Upper lobe of left lung (tissue), 6 donors: ENCODE data around the gene PPP1R18. TPM values are rescaled to one million over a fixed set of nuclear protein-coding genes. Genes with fewer than 3 reads are reported as not detected.

Source experiments
- ATAC-seq, 2 donors: fragments of 200-7000 bp; cut with Tn5 transposase; one replicate each; pipeline ENCODE4 v1.9.1; 2022; ENCODE audit warnings: mild to moderate bottlenecking in 2 of 2, moderate library complexity in 2 of 2; ENCODE audit not compliant: low FRiP score in 2 of 2
- DNase-seq, 2 donors: peaks; one replicate each; pipeline ENCODE4 v3.0.0-alpha.2; 2019 to 2020
- H3K27ac ChIP-seq, 4 donors: fragments of 200-600 bp; sonication (generic); one replicate each; pipeline ENCODE4 v1.5.1; 2016 to 2019
- H3K27me3 ChIP-seq, 4 donors: fragments of 200-600 bp; sonication (generic); one replicate each; pipeline ENCODE4 v1.5.1; 2017 to 2019
- H3K36me3 ChIP-seq, 4 donors: fragments of 200-600 bp; sonication (generic); one replicate each; pipeline ENCODE4 v1.5.1; 2016 to 2019
- H3K4me1 ChIP-seq, 4 donors: fragments of 200-600 bp; sonication (generic); one replicate each; pipeline ENCODE4 v1.5.1; 2018 to 2019
- H3K4me3 ChIP-seq, 4 donors: fragments of 200-600 bp; sonication (generic); one replicate each; pipeline ENCODE4 v1.5.1; 2017 to 2019; ENCODE audit warnings: mild to moderate bottlenecking in 2 of 4, moderate library complexity in 1 of 4
- H3K9me3 ChIP-seq, 4 donors: fragments of 200-600 bp; sonication (generic); one replicate each; pipeline ENCODE4 v1.5.1; 2018 to 2019
- CTCF ChIP-seq, 6 experiments: fragments of 450-650 bp in 4 of 6; fragments of 200-600 bp in 2 of 6; sonication (generic) in 2 of 6; IDR thresholded peaks; one replicate each; pipeline ENCODE4 v1.5.1; 2016 to 2019; ENCODE audit warnings: antibody characterized with exemption in 6 of 6
- EP300 ChIP-seq, 4 donors: sonication (generic); formaldehyde crosslinking; IDR thresholded peaks; one replicate each; pipeline ENCODE4 v1.5.1; 2017; ENCODE audit warnings: antibody characterized with exemption in 4 of 4, control low read depth in 2 of 4
- POLR2A ChIP-seq, 4 donors: fragments of 450-650 bp; IDR thresholded peaks; one replicate each; pipeline ENCODE4 v1.5.1; 2016 to 2017; ENCODE audit warnings: antibody characterized with exemption in 4 of 4, mild to moderate bottlenecking in 2 of 4
- POLR2AphosphoS5 ChIP-seq, 2 donors: sonication (generic); formaldehyde crosslinking; IDR thresholded peaks; one replicate each; pipeline ENCODE4 v1.5.1; 2017; ENCODE audit warnings: antibody characterized with exemption in 2 of 2
- WGBS, 2 donors: methylation state at CpG; one replicate each; pipeline ENCODE4 v1.1.5; 2017 to 2018; 5-methylcytosine and 5-hydroxymethylcytosine counted together
- total RNA-seq, 6 donors: library from RNA; depleted of rRNA in 4 of 6; stranded (reverse); fragments of >200 nt in 4 of 6; gene quantifications; one replicate each; pipeline versions ENCODE4 v1.1.0 to v1.2.1, GENCODE V29; 2016 to 2021
- donor health status: DM: no; HTN: no; CAD: no; lungs with moderate emphysema.
- donor health status: DM: no; HTN: yes; CAD: no; lungs with severe emphysema.

PPP1R18 gene
- total RNA-seq, 6 donors from 2014 or later, result 23.5 to 103 (median 60.8) TPM

DNA sequence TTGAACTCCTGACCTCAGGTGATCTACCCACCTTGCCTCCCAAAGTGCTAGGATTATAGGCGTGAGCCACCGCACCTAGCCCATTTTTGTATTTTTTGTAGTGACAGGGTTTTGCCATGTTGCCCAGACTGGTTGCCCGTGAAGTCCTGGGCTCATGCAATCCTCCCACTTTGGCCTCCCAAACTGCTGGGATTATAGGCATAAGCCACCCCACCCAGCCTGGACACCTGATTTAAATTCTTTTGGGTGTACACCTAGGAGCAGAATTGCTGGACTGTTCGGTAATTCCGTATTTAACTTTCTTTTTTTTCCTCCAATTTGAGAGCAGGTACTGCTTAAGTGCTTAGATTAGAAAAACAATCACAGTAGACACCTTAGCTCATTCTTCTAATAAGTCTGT is 10.0 kb upstream of the PPP1R18 start:
- WGBS, 2 donors, result 78 to 94% methylated on average over 5 of the region's 5 CpGs
- ATAC-seq (no peak), DNase-seq (no peak)
- no peak overlapping the region for H3K27ac ChIP-seq
- no peaks in the 10 kb centered on the region for H3K9me3 ChIP-seq
- H3K4me3 ChIP-seq, result no peak overlapping the region
- H3K27me3 ChIP-seq, result no peaks in the 10 kb centered on the region
- peaks cover 0 to 6% (median 3%) of the 10 kb centered on the region in 4 donors for H3K4me1 ChIP-seq
- H3K36me3 ChIP-seq, result peaks cover 0 to 10% (median 0%) of the 10 kb centered on the region in 4 donors
- TF ChIP-seq POLR2AphosphoS5 (IDR thresholded peaks at IDR 0.05) (no peak), POLR2A (IDR thresholded peaks at IDR 0.05) (no peak)

DNA sequence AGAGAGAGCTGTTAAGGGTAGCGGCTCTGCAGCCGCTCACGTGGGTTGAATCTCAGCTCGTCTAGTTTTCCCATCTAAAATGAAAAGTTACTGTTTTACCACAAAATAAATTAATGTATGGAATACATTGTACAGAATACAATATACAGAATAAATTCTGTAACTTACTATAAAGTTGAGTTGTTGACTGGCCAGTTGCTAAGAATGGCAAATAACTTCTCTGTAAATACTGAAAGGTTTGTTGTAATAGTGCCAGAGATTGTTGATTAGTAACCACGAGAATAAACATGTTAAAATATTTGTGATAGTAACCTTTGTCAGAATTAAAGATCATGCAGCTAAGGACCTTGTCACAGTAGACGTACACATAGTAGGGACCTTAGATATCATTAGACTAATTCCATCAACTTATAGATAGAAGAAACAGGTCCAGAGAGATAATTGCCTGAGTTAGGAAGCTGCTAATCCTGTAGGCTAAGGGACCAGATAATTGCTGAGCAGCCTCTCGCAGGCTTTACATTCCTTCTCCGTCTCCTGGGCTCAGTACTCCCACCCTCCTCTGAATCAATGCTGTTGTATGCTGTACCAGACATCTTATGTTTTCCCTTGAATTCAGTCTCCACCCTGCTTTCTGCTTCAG is 4.9 kb upstream of the PPP1R18 start:
- peak overlapping the region; percentile 89 to 99 (median 99) for H3K27ac ChIP-seq

GRCh38 chr6:30690403-30691207 is 4.2 kb upstream of the PPP1R18 start, which contains the start of gene NRM:
TSS of gene NRM (minus strand) at chr6:30690984. CDS start at chr6:30690974, 10 bp downstream.
- H3K36me3 ChIP-seq, result no peaks in the 10 kb centered on the region
- WGBS, 2 donors, result 1% methylated on average over 26 to 40 of the region's 40 CpGs
- no peaks in the 10 kb centered on the region for H3K9me3 ChIP-seq
- peak within 1 kb of the TSS; percentile 89 to 99 (median 99) for H3K27ac ChIP-seq
- peaks cover 28 to 38% (median 34%) of the 10 kb centered on the region in 4 donors for H3K4me1 ChIP-seq
- peak within 1 kb of the TSS; percentile 56 to 79 (median 72) for H3K4me3 ChIP-seq
- TF ChIP-seq CTCF (IDR thresholded peaks at IDR 0.05) (no peak), POLR2AphosphoS5 (IDR thresholded peaks at IDR 0.05) (peak; percentile 44 to 70), POLR2A (IDR thresholded peaks at IDR 0.05) (peak in 1 of 4 donors; percentile 40), EP300 (IDR thresholded peaks at IDR 0.05) (peak in 1 of 4 donors; percentile 50)
- DNase-seq (peak; percentile 89 to 97), ATAC-seq (peak; percentile 84 to 87)
- no peaks in the 10 kb centered on the region for H3K27me3 ChIP-seq

More for the DNA sequence above, 4.9 kb upstream of the PPP1R18 start:
- ATAC-seq (no peak), DNase-seq (no peak)
- TF ChIP-seq CTCF (IDR thresholded peaks at IDR 0.05) (no peak), EP300 (IDR thresholded peaks at IDR 0.05) (no peak), POLR2A (IDR thresholded peaks at IDR 0.05) (no peak), POLR2AphosphoS5 (IDR thresholded peaks at IDR 0.05) (no peak)
- H3K4me3 ChIP-seq, result peak overlapping the region in 3 of 4 donors; percentile 68 to 79 (median 77)
- no peaks in the 10 kb centered on the region for H3K36me3 ChIP-seq
- H3K27me3 ChIP-seq, result no peaks in the 10 kb centered on the region
- WGBS, 2 donors, result 18 to 22% methylated on average over 8 of the region's 8 CpGs
- H3K9me3 ChIP-seq, result no peaks in the 10 kb centered on the region
- H3K4me1 ChIP-seq, result peaks cover 28 to 38% (median 33%) of the 10 kb centered on the region in 4 donors

GRCh38 chr6:30689985-30690384 is 3.5 kb upstream of the PPP1R18 start:
- Histone ChIP-seq H3K4me3 (peak overlapping the region in 3 of 4 donors; percentile 68 to 79 (median 77)), H3K9me3 (no peaks in the 10 kb centered on the region), H3K36me3 (no peaks in the 10 kb centered on the region), H3K4me1 (peaks cover 34 to 39% (median 36%) of the 10 kb centered on the region in 4 donors), H3K27ac (peak overlapping the region; percentile 89 to 99 (median 99)), H3K27me3 (no peaks in the 10 kb centered on the region)
- WGBS, 2 donors, result 27 to 32% methylated on average over 4 of the region's 4 CpGs
- TF ChIP-seq EP300 (IDR thresholded peaks at IDR 0.05) (no peak), POLR2A (IDR thresholded peaks at IDR 0.05) (no peak), CTCF (IDR thresholded peaks at IDR 0.05) (no peak), POLR2AphosphoS5 (IDR thresholded peaks at IDR 0.05) (no peak)
- ATAC-seq (no peak), DNase-seq (no peak)
